SK-N-SH treated with all-trans-retinoic acid at 6 μM for 48 hours (cell line): ENCODE data around the gene U2SURP.

Experiments
- ATAC-seq: fragments of 200-7000 bp; cut with Tn5 transposase; 3 replicates; pipeline ENCODE4 v1.9.1; 2020; ENCODE audit warnings: mild to moderate bottlenecking, moderate library complexity
- ARNTL ChIP-seq: fragments of 450-650 bp; formaldehyde crosslinking; IDR thresholded peaks from 2 replicates; pipeline ENCODE4 v1.5.0; 2020; ENCODE audit warnings: low read depth, mild to moderate bottlenecking, moderate library complexity, borderline replicate concordance
- BACH2 ChIP-seq: fragments of 250-450 bp; sonication (Bioruptor Pico); IDR thresholded peaks from 2 replicates; pipeline ENCODE4 v1.9.0; 2021; ENCODE audit warnings: mild to moderate bottlenecking, borderline replicate concordance
- CSDC2 ChIP-seq: fragments of 250-450 bp; sonication (Bioruptor Pico); IDR thresholded peaks from 2 replicates; pipeline ENCODE4 v1.5.0; 2020; ENCODE audit warnings: mild to moderate bottlenecking, moderate library complexity
- ESRRG ChIP-seq: fragments of 250-450 bp; sonication (Bioruptor Pico); IDR thresholded peaks from 2 replicates; pipeline ENCODE4 v1.6.1; 2021; ENCODE audit warnings: mild to moderate bottlenecking
- GLIS3 ChIP-seq: fragments of 250-450 bp; sonication (Bioruptor Pico); IDR thresholded peaks from 2 replicates; pipeline ENCODE4 v1.5.0; 2020; ENCODE audit warnings: mild to moderate bottlenecking, moderate library complexity
- ISL1 ChIP-seq: fragments of 250-450 bp; sonication (Bioruptor Pico); IDR thresholded peaks from 2 replicates; pipeline ENCODE4 v2.1.2; 2022; ENCODE audit warnings: mild to moderate bottlenecking, moderate library complexity
- OSR1 ChIP-seq: fragments of 250-450 bp; sonication (Bioruptor Pico); IDR thresholded peaks from 2 replicates; pipeline ENCODE4 v1.8.0; 2022; ENCODE audit warnings: moderate library complexity, mild to moderate bottlenecking, inconsistent platforms
- RARB ChIP-seq: fragments of 250-450 bp; sonication (Bioruptor Pico); IDR thresholded peaks from 2 replicates; pipeline ENCODE4 v1.8.0; 2021; ENCODE audit warnings: mild to moderate bottlenecking, moderate library complexity
- TCF4 ChIP-seq: fragments of 250-450 bp; sonication (Bioruptor Pico); IDR thresholded peaks from 2 replicates; pipeline ENCODE4 v1.8.0; 2021; ENCODE audit warnings: mild to moderate bottlenecking, moderate library complexity, borderline replicate concordance
- TOX ChIP-seq: fragments of 250-450 bp; sonication (Bioruptor Pico); IDR thresholded peaks from 2 replicates; pipeline ENCODE4 v1.8.0; 2021; ENCODE audit warnings: mild to moderate bottlenecking, moderate library complexity, borderline replicate concordance
- ZC3H10 ChIP-seq: fragments of 250-450 bp; sonication (Bioruptor Pico); IDR thresholded peaks from 2 replicates; pipeline ENCODE4 v1.5.1; 2021; ENCODE audit warnings: mild to moderate bottlenecking, moderate library complexity
- ZFP30 ChIP-seq: fragments of 450-650 bp; formaldehyde crosslinking; IDR thresholded peaks from 2 replicates; pipeline ENCODE4 v1.5.0; 2022; ENCODE audit warnings: mild to moderate bottlenecking, moderate library complexity
- ZNF565 ChIP-seq: fragments of 450-650 bp; formaldehyde crosslinking; conservative IDR thresholded peaks from 2 replicates; pipeline ENCODE4 v1.5.0; 2020; ENCODE audit warnings: low read depth, mild to moderate bottlenecking, moderate library complexity
- TF ChIP-seq, protein P1 (sequence below): fragments of 250-450 bp; sonication (Bioruptor Pico); IDR thresholded peaks from 2 replicates; pipeline ENCODE4 v1.8.0; 2020; ENCODE audit warnings: mild to moderate bottlenecking, moderate library complexity, borderline replicate concordance
- TF ChIP-seq, protein P2 (sequence below): fragments of 250-450 bp; sonication (Bioruptor Pico); IDR thresholded peaks from 2 replicates; pipeline ENCODE4 v1.5.0; 2020; ENCODE audit warnings: mild to moderate bottlenecking, moderate library complexity
- TF ChIP-seq, protein P3 (sequence below): fragments of 250-450 bp; sonication (Bioruptor Pico); IDR thresholded peaks from 2 replicates; pipeline ENCODE4 v1.5.1; 2020; ENCODE audit warnings: low read depth, mild to moderate bottlenecking, moderate library complexity
- TF ChIP-seq, protein P4 (sequence below): fragments of 250-450 bp; sonication (Bioruptor Pico); IDR thresholded peaks from 2 replicates; pipeline ENCODE4 v1.8.0; 2021; ENCODE audit warnings: low read depth, mild to moderate bottlenecking, moderate library complexity, borderline replicate concordance
- TF ChIP-seq, protein P5 (sequence below): fragments of 250-450 bp; sonication (Bioruptor Pico); IDR thresholded peaks from 2 replicates; pipeline ENCODE4 v1.5.1; 2021; ENCODE audit warnings: mild to moderate bottlenecking, moderate library complexity

Gene U2SURP

DNA sequence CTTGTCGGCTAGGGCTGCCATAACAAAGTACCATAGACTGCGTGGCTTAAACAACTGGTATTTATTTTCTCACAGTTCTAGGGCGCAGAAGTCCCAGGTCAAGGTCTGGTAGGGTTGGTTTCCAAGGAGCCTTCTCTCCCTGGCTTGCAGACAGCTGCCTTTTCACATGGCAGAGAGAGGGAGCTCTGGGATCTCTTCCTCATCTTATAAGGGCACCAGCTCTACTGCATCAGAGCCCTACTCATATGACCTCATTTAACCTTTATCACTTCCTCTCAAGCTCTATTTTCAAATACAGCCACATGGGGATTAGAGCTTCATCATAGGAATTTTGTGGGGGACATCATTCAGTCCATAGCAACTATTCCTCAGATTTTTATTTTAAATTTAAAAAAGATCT, 20.3 kb upstream of the U2SURP start:
- no peak for ATAC-seq

DNA sequence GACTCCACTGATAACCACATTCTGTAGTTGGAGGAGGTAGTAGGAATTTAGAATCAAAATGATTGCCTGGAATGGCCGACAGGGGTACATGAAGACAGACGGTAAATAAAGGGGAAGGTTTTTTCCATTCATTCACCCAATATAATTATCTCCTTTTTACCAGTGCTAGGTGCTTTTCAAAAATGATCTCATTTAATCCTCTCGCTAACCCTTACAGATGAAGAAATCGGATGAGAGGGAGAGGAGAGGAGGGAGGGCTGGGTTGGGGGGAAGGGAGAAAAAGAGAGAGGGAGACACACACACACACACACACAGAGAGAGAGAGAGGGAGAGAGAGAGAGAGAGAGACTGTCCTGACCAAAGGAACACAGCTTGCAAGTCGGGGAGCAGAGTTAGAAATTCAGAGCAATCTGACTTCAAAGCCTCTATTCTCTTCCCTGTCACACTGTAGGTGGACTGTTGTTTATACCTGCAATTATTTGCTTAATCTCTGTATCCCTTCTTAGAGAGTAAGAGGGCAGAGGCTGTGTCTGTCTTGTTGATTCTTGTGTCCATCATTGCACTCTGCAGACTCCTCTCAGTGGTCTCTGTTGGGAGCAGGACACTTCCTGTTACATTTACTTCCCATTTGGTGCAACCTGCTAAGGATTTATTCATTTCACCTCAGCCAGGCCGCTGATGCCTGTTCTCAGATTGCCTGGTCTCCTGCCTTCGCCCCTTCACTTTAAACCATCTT, 19.2 kb upstream of the U2SURP start:
- TF ChIP-seq CSDC2 (CRISPR knock-in tag) (no peak), ESRRG (no peak), ISL1 (CRISPR knock-in tag) (no peak), ZFP30 (CRISPR knock-in tag) (no peak)
- no peak for ATAC-seq

More for the DNA sequence above, 20.3 kb upstream of the U2SURP start:
- TF ChIP-seq, protein P1, sequence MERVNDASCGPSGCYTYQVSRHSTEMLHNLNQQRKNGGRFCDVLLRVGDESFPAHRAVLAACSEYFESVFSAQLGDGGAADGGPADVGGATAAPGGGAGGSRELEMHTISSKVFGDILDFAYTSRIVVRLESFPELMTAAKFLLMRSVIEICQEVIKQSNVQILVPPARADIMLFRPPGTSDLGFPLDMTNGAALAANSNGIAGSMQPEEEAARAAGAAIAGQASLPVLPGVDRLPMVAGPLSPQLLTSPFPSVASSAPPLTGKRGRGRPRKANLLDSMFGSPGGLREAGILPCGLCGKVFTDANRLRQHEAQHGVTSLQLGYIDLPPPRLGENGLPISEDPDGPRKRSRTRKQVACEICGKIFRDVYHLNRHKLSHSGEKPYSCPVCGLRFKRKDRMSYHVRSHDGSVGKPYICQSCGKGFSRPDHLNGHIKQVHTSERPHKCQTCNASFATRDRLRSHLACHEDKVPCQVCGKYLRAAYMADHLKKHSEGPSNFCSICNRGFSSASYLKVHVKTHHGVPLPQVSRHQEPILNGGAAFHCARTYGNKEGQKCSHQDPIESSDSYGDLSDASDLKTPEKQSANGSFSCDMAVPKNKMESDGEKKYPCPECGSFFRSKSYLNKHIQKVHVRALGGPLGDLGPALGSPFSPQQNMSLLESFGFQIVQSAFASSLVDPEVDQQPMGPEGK: no peak
- no peak for TF ChIP-seq ZNF565 (CRISPR knock-in tag)
- TF ChIP-seq TOX: no peak
- no peak for TF ChIP-seq ZC3H10 (CRISPR knock-in tag)

DNA sequence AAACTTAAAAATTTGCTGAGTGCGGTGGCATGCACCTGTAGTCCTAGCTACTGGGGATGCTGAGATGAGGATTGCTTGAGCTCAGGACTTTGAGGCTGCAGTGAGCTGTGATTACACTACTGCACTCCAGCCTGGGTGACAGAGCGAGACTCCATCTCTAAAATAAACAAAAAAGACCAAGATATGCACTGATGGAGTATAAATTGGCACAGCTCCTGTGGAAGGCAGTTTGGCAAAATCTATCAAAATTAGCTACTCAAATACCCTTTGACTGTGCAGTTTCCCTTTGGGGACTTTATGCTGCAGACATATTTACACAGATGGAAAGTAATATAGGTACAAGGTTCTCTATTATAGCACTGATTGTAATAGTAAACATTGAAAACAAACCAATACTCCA, 18.1 kb upstream of the U2SURP start:
- TF ChIP-seq TOX (no peak), ZFP30 (CRISPR knock-in tag) (no peak), ESRRG (no peak), GLIS3 (CRISPR knock-in tag) (no peak), ARNTL (no peak), RARB (CRISPR knock-in tag) (no peak), OSR1 (CRISPR knock-in tag) (no peak), TCF4 (CRISPR knock-in tag) (no peak), ISL1 (CRISPR knock-in tag) (no peak), ZNF565 (CRISPR knock-in tag) (no peak), BACH2 (CRISPR knock-in tag) (no peak)
- TF ChIP-seq, protein P2, sequence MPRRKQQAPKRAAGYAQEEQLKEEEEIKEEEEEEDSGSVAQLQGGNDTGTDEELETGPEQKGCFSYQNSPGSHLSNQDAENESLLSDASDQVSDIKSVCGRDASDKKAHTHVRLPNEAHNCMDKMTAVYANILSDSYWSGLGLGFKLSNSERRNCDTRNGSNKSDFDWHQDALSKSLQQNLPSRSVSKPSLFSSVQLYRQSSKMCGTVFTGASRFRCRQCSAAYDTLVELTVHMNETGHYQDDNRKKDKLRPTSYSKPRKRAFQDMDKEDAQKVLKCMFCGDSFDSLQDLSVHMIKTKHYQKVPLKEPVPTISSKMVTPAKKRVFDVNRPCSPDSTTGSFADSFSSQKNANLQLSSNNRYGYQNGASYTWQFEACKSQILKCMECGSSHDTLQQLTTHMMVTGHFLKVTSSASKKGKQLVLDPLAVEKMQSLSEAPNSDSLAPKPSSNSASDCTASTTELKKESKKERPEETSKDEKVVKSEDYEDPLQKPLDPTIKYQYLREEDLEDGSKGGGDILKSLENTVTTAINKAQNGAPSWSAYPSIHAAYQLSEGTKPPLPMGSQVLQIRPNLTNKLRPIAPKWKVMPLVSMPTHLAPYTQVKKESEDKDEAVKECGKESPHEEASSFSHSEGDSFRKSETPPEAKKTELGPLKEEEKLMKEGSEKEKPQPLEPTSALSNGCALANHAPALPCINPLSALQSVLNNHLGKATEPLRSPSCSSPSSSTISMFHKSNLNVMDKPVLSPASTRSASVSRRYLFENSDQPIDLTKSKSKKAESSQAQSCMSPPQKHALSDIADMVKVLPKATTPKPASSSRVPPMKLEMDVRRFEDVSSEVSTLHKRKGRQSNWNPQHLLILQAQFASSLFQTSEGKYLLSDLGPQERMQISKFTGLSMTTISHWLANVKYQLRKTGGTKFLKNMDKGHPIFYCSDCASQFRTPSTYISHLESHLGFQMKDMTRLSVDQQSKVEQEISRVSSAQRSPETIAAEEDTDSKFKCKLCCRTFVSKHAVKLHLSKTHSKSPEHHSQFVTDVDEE (CRISPR knock-in tag): no peak
- TF ChIP-seq, protein P3, sequence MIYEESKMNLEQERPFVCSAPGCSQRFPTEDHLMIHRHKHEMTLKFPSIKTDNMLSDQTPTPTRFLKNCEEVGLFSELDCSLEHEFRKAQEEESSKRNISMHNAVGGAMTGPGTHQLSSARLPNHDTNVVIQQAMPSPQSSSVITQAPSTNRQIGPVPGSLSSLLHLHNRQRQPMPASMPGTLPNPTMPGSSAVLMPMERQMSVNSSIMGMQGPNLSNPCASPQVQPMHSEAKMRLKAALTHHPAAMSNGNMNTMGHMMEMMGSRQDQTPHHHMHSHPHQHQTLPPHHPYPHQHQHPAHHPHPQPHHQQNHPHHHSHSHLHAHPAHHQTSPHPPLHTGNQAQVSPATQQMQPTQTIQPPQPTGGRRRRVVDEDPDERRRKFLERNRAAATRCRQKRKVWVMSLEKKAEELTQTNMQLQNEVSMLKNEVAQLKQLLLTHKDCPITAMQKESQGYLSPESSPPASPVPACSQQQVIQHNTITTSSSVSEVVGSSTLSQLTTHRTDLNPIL: no peak
- TF ChIP-seq, protein P1: no peak
- TF ChIP-seq, protein P4, sequence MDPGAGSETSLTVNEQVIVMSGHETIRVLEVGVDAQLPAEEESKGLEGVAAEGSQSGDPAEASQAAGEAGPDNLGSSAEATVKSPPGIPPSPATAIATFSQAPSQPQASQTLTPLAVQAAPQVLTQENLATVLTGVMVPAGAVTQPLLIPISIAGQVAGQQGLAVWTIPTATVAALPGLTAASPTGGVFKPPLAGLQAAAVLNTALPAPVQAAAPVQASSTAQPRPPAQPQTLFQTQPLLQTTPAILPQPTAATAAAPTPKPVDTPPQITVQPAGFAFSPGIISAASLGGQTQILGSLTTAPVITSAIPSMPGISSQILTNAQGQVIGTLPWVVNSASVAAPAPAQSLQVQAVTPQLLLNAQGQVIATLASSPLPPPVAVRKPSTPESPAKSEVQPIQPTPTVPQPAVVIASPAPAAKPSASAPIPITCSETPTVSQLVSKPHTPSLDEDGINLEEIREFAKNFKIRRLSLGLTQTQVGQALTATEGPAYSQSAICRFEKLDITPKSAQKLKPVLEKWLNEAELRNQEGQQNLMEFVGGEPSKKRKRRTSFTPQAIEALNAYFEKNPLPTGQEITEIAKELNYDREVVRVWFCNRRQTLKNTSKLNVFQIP (CRISPR knock-in tag): no peak
- TF ChIP-seq, protein P5, sequence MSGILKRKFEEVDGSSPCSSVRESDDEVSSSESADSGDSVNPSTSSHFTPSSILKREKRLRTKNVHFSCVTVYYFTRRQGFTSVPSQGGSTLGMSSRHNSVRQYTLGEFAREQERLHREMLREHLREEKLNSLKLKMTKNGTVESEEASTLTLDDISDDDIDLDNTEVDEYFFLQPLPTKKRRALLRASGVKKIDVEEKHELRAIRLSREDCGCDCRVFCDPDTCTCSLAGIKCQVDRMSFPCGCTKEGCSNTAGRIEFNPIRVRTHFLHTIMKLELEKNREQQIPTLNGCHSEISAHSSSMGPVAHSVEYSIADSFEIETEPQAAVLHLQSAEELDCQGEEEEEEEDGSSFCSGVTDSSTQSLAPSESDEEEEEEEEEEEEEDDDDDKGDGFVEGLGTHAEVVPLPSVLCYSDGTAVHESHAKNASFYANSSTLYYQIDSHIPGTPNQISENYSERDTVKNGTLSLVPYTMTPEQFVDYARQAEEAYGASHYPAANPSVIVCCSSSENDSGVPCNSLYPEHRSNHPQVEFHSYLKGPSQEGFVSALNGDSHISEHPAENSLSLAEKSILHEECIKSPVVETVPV (CRISPR knock-in tag): no peak
- no peak for ATAC-seq
